HG03432 (cell line): ENCODE data around the gene CARMIL1.

Experiments
- ATAC-seq: cut with Tn5 transposase; IDR thresholded peaks from one replicate; pipeline ENCODE4 v1.9.1; 2021; ENCODE audit warnings: mild to moderate bottlenecking, moderate library complexity; ENCODE audit not compliant: unreplicated experiment

CARMIL1 gene

DNA sequence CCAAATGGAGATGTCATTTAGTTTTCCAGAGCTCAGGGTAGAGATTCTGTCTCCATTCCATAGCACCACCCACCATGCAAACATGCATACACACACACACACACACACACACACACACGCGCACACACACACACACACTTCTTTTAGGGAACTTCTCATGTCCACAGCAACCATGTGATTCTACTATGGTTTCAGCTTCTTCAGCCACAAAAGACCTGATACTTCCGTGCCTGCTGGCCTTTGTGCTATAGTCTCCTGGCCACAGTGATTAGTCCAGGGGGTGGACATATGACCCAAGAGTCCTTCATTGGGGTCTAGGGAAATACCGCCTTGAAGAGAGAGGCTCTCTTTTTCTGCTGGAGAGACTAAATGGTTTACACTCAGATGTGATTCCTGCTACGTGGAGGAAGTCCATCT is 53.5 kb downstream of the CARMIL1 start:
- no peak for ATAC-seq

DNA sequence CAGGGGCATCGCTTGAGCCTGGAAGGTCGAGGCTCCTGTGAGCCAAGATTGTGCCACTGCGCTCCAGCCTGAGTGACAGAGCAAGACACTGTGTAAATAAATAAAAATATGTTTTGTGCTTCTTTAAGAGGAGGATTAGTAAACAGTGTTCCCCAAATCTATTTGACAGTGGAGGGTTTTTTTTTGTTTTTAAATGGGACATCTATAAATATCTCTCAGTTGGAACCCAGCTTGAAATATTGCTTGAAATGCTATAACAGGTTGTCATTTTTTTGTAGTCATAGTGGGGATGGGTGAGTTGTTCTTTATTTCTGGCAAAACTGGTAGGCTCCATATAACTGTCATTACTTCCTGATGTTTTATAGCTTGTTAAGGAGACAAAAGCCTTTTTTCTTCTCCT is 54.3 kb downstream of the CARMIL1 start:
- no peak for ATAC-seq

DNA sequence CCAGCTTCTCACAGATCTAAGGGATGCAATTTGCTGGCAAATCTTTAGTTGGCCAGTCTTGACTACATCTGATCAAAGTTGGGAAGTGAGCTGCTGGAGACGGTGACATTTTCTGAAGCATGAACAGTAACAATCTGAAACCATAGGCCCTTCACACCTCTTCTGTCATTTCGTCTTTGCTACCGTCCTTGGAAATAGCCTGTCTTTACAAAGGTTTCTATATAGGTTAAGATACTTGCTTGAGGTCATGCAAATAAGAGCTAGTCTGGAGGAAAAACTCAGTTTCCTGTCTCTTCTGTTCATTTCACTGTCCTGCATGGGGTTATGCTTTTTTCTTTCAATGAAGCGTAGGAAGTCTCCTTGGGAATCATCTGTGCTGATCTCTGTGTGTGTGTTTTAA is 55.6 kb downstream of the CARMIL1 start:
- no peak for ATAC-seq

DNA sequence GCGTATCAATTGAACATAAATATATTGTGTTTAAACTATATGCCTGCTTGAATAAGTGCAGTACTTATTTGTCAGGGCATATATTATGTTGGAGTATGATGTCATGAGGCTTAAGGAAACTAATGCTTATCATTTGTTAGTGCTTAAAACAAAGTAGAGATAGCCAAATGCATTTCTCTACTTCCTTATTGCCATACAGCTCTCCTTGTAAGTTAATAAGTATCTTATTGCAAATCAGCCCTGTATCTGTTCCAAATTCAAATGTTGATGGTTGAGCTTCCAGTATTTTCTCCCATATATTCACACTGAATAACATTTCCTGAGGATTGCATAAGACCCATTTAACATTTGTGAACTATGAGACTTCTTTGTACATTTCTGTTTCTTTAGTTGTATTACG is 57.8 kb downstream of the CARMIL1 start:
- no peak for ATAC-seq

DNA sequence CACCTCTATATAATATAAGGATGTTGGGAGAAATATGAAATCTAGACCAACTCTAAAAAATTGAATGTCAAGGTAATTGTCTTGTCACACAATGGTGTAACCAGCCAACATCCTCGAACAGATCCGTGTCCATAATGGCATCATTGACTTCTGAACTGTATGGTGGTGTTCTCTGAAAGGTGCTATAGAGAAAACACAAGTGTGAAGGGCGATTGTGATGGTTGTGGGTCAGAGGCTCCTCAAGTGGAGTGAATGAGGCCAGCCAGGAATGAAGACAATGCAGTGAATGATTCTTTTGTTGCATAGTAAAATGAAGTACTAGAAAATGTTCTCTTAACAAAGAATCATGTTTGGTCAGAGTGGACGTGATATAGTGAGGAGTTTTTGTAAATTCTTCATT is 58.3 kb downstream of the CARMIL1 start:
- no peak for ATAC-seq

DNA sequence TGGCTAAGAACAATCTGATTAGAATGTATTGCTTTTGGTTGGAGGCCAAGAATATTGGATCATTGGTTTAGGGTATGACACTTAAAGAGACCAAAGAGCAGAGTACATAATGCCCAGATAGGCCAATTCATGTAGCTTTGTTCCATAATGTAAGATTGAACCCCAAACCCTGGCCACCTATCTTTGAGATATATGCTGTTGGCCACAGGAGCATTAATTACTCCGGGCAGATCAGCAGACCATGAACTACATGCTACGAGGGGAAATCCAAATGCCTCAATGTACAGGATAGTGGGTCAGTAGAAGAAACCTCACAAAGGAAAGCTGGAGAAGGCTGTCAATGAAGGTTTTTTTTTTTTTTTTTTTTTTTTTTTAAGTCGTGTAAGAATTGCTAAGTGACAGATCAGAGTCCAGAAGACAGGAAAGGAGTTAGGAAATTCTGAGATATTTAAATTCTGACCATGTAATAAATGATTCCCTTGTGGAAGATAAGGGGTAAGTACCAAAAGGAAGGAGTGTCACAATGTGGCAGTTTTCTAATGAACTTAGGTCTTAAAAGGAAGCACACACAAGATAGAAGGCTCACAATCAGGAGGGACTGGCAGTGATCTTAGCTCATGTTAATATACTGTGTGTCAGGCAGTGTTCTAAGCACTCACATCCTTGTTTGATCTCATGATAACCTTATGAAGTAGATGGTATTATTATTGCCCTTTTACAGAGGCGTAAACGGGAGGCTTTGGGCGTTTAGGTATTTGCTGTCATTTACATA is 61.4 kb downstream of the CARMIL1 start:
- ATAC-seq = no peak

DNA sequence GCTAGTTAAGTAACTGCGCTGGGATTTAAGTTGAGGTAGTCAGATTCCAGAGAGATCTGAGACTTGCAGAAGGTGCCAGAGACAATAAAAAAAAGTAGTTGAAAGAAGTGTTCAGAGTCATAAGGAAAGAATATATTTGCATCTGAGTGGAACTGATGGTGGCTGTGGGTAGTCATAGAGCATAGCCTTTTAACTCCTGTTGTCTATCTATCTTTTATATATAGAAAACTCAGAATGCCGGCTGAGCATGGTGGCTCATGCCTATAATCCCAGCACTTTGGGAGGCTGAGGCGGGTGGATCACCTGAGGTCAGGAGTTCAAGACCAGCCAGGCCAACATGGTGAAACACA is 62.0 kb downstream of the CARMIL1 start:
- ATAC-seq = no peak

DNA sequence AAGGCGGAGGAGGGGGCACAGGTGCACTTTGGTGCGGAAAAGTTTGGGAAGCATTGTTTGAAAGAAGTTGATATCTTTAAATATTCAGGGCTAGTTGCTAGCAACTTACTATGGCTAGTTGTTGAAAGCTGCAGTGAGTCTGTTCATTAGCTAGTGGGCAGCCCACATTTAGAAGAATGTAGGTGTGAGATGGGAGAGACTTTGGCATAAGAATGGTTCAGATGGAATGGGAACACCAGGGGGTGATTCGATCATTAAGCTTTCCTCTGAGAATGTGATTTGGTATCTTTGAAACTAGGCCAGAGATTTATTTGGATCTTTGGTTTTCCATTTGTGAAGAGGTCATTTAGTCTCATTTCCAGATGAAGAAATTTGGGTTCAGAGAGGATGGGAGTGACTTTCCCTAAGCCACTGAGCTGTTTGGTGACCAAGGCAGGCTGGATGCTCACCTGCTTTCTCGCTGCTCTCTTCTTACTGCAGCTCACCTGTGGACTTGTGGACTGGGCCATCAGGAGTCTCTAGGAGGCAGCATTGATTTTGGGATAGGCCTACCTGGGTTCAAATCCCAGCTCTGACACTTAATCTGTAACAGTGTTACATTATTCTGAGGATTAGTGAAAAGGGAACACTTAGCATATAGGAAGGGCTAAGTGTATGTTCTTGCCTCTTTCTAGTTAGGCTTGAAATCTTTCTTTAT is 62.9 kb downstream of the CARMIL1 start:
- ATAC-seq = no peak

DNA sequence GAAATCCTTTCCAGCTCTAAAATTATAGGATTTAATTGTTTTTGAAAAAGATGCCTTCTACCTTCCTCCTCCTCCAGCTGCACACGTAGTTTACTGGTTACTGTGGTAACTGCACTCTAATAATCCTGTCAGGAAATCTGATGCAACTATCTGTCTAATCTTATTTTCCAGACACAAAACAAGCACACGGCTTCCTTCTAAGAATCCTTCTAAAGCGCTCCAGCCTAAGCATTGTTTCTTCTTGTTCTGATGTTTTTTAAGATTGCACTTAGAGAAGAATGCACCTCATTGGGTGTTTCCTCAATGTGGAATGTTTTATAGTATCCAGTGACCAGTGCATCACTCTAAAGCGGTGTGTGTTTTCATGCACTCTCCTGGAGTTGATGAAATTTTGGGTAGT is 63.6 kb downstream of the CARMIL1 start:
- ATAC-seq = no peak

DNA sequence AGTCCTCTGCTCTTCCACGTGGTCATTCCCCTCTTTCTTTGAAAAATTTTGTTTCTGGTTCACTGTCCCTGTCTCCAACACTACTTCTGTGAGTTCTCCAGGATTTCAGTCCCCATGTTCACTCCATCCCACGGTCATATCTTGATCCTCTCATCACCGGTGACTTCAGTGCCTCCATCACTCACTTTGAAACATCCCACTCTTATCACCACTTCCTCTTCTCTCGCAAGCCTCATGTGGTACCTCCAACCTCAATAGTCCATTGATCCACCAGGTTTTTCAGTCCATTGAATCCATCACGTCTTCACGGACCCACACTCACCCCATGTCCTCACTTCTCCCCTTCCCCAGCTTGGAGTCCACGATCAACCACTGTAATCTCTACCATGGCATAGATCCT is 64.8 kb downstream of the CARMIL1 start:
- ATAC-seq = no peak

DNA sequence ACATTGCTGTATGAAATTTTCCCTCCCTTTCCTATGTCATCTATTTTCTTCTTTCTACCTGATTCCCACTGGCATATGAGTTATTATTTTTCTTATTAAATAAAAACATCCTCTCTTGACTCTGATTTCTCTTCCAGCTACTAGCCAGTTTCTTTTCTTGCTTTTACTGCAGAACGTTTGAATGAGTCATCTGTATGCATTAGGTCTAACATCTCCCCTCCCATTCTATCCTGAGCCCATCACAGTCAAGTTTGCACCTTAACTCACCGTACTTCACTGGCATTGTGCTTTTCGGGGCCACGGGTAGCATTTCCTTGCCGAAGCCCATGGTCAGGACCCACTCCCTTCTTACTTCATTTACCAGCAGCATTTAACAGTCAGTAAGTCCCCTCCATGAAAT is 65.7 kb downstream of the CARMIL1 start:
- ATAC-seq = no peak

DNA sequence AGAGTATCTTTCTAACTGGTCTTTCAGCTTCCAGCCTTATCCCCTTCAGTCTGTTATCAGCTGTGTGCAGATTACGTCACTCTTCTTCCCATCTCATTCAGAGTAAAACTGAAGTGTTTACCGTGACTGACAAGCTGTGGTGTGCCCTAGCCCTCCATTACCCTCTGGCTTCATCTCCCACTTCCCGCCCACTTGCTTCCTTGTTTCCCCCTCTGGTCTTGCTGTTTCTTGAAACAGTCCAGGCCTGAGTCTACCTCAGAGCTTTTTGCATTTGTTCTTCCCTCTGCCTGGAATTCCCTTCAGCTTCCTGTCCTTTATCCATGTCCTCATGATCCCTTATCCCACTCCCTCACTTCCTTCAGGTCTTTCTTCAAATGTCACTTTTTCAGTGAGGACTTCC is 66.9 kb downstream of the CARMIL1 start:
- no peak for ATAC-seq

DNA sequence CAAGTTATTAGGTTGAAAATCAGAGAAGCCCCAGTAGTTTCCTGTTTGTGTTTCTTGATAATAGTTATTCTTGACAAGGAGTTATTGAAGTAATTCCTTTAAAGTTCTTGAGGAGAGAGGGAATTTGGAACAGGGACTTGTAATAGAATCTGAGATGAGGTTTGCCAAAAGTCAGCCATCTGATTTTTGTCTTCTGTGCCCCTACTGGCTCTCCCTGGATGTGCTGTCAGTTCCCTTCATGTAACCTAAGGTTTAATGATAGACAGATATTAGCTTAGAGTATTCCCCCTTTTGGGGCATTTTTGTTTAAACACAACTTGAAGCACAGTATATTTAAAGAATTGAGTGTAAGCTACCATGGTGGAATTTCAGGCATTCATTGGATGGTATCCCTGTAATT is 71.4 kb downstream of the CARMIL1 start:
- no peak for ATAC-seq

DNA sequence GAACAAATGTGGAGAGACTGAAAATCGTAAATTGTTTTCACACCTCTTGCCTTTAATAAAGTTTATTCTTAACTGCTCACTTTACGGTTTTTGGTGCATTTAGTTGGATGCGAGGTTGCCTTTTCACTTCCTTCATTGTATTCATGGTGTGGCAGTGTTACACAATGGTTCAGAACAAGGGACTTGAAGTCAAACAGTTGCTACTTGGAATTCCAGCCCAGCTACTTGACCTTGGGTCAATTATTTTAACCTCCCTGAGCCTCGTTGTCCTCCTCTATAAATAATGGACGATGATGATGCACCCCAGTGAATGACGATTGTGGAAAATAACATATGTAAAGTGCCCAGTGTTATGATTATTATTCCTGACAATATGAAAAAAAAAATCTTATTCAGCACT is 72.3 kb downstream of the CARMIL1 start:
- ATAC-seq = no peak

DNA sequence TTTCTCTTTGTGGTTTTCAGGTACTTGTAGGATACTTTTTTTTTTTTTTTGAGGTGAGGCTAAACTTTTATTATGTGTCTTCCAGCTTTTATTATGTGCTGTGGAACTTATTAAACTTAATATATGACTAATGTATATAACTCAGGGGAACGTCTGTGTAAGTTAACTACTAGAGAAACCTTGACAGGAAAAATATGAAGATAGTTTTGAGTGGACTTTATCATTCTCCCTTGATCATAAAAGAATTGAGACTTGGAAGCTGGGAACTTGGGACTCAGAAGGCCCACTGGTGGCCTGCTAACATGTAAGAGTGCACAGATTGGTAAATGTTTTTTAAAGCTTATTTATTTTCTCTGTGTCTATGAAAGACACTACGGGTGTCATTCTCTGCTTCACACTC is 73.1 kb downstream of the CARMIL1 start:
- no peak for ATAC-seq

DNA sequence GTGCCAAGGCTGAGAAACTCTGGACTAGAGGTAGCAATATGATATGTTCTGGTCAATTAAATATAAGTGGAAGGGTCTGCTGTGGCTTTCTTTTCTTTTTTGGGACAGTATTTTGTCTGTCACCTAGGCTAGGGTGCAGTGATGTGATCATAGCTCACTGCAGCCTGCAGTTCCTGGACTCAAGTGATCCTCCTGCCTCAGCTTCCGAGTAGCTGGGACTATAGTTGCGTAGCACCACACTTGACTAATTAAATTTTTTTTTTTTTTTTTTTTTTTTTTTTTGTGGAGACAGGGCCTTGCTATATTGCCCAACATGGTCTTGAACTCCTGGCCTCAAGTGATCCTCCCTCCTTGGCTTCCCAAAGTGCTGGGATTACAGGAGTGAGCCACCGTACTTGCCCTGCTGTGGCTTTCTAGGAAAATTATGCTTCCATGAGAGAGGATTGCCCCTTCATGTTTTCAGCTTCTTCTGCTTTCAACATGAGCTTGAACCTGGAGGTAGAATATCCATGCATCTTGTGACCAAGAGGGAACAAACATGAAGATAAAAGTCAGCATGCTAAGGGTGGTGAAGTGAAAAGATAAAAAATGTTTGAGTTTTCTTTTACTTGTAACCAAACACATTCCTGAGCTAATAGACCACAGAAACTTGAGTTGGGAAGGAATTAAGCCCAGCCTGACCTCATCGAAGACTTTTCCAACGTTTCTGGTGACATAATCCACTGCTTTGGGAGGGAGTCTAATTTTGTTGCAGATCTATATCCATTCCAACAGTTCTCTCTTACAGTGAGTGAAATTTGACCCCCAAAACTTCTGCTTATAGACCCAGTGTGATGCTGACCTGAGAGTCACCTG is 75.1 kb downstream of the CARMIL1 start:
- ATAC-seq = no peak

DNA sequence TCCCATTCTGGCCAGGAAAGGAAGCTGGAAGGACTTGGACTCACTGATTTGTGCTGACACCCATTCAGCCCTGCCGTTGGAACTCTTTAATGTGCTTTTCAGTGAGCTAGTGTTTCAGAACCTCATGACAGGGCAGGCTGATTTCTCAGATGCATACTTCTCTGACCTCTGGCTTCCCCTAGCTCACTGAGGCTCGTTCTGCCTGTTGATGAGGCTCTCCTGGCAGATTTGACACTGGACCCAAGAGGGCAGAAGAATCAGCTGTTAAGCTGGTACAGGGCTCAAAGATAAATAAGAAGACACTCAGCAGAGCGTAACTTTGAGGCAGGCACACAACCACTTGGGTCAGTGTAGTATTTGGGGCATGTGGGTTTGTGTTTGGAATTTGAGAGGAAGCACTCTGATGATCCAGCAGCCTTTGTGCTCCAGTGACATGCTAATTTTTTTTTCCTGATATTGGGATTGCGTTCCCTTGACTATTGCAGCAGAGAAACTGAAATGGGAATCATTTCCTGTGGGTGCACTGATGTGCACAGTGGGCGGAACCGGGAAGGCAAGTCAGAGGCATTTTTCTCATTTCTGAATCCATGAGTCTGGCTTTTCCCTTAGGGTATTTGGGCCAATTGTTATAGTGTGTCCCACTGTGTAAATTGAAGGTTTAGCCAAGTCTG is 80.2 kb downstream of the CARMIL1 start:
- no peak for ATAC-seq

DNA sequence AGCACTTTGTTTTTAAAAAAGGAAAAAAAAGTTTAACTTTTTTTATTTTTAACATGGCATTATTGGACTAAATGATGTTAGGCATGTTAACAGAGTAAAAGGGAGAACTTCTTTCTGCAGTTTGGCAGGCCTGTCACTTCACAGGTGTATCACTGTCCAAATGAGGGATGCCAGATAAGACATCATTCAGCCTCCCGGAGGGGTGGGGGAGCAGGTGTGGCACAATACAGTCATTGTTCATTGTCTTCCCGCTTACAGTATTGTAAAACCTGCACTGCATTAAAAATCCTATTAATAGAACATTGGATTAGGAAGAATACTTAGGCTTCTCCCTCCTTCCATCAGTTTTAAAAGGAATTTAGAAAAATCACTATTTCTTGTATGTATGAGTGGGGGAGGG is 80.7 kb downstream of the CARMIL1 start:
- no peak for ATAC-seq

DNA sequence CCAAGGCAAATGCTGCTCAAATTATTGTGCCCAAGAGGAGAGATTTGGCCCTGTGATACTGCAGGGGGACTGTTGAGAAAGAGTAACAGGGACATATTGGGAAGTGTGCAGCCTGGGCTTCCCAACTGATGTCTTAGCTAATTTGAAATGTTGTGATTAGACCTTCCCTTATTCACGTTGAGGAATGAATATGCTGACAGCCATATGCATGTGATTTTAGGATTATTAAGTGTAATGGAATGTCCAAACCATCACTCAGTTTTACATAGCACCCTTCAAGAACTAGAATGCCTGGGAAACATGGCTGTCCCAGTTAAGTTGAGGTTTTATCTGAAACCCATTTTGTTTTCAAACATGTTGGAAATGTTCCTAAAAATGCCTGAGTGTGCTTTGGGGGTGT is 81.4 kb downstream of the CARMIL1 start:
- no peak for ATAC-seq

DNA sequence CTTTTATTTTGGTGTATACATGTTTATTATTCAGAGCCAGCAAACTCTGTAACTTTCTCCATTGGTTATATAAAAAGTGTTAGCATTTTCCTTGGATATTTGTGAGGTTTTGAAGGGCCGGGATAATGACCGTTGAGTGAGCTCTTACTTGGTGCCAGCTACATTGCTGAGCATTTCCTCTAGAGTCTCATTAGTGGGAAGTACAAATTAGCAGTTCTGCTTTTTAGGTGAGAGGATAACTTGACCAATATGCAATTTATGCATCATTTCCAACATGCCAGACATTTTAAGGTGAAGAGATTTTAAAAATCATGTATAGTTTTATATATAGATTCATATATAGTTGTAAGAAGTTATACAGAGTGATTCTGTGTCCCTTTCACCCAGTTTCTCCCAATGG is 84.3 kb downstream of the CARMIL1 start:
- ATAC-seq = no peak

DNA sequence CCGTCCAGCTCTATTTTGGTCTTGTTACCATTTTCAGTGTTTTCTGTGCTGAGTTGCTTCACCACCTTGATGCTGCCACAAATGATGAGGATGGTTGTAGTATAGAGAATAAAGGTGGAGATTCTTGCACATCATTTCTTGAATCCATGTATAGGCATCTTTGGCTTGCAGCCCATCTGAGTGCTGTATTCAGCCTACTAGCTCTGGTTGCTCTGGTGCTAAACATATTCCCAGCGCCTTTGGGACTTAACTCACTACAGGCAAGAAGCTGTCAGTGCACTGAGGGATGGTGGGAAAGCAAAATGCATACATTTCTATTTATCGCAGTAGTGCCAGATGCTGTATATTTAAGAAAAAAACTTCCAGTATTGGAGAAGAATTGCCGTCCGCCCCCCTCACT is 86.0 kb downstream of the CARMIL1 start:
- ATAC-seq = no peak
